GM21737 (cell line): ENCODE results near the gene BRD2.
A peak's percentile ranks its signal among the peaks of the same experiment; 100 is the strongest.
"Not testable (repeated sequence)": the region's sequence is repeated elsewhere in the genome, so short reads cannot be mapped to it uniquely, and the experiment has no call there.

Experiments used
- ATAC-seq: cut with Tn5 transposase; IDR thresholded peaks from one replicate; pipeline ENCODE4 v1.9.1; 2021; ENCODE audit warnings: mild to moderate bottlenecking, moderate library complexity; ENCODE audit not compliant: unreplicated experiment

Gene BRD2

DNA sequence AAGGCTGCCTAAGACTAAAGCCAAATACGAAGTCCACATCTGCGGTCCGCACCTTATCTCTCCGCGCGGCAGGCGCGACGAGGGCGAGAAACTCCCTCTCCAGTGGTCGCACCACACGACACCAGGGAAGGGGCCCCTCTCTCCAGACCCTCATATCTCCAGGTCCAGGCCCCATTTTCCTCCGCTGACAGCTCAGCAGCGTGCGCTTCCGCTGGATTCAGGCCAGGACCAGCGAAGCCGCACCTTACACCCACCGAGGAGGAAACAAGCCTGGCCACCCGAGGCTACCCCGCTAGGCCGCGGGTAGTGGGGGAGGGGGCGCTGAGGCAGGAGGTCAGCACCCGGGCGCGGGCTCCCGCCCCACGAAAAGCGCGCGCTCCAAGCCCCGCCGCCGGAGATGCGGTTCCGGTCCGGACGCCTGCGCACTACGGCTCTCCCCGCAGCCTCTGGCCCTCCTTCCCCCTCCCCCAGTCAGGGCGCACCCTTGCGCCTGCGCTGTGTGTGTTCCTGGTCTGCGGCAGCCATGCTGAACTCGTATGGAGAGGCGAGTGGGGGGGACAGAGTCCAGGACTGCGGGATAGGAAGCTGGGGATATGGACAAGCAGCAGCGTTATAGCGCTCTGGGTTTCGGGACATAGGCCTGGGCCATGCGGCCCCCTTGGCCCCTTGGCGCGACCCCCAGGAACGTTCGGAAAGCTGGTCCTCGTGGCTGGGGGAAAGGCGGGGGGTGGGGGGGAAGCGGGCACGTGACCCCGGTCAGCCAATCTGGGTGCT, at the start of gene BRD2:
Gene BRD2, plus strand, starts transcription at position 502 of the 774 bp plus-strand sequence. CDS start 4,305 bp downstream, outside the sequence.
- peak; percentile 37 for ATAC-seq

DNA sequence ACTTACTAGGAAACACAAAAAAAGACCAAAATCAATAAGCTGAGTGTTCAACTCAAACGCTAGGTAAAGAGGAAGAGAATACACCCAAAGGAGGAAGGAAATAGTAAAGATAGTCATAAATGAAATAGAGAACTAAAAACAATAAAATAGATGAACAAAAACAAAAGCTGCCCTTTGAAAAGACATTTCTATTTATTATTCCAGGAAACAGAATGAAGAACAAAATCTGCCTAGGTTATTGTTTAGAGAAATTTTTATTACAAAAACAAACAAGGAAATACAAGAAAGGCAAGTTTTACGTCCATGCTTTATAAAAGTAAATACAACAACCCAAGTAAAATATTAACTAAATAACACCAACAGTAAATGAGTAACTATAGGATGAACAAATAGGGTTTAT, 47.7 kb upstream of the BRD2 start:
- ATAC-seq, result no peak

DNA sequence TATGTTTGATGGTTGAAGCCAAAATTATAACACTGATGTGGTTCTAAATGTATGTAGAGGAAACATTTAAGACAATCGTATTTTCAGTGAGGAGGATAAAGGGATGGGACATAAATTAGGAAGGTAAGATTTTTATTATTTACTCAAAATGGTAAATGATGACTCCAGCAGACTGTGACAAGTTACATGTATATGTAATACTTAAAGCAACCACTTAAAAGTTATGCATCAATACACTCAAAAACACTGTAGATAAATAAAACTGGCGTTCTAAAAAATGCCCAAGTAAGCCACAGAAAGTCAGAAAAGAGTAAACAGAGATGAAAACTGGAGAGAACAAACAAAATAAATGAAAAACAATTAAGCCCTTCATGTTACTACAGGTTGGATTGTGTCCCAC, 46.3 kb upstream of the BRD2 start:
- no peak for ATAC-seq

DNA sequence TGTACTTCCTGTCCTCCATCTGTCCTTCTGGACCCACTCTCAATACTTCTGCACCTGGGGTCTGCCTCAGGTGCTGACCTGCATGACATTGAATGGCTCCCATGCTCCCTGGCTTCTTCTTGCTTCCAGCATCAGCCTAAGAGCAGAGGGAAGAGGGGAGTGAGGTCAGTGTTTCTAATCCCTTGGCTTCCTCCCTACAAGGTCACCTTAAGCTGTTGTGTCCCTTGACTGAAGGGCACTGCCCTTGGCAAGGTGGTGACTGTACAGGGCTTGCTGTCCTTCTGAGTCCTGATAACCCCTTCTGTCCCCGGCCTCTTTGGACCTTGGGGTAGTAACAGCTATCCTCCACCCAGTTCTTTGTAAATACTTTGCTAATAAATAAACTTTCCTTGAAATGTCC, 37.2 kb upstream of the BRD2 start:
- no peak for ATAC-seq

DNA sequence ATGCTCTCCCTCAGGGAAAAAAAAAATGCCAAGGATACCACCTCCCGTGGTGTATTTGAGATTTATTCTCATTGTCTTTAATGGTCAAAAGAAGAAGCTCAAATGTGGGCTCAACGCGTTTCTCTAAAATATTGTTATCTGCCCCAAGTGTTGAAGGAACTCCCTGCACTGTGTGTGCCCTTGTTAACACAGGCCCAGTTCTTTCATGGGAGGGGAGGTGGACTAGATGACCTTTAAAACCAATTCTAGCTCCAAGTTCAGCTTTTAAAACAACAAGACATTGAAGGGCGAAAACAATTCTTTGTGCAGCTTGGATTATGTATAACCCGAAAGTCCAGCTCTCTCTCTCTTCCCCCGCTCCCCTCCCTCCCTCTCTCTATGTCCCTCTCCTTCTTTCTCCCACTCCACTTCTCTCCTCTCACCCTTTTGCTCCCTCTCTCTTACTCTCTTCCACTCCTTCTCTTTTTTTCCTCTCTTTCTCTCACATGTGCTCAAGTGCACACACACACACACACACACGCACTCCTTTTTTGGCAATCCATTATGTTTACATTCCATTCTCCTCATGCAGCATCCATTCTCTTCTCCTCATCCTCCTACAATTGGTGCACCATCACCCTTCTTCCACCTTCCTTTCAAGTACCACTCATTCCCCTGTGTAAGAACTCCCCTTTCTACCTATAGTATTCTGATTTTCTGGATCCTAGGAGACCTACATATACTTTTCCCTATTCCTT, 36.1 kb upstream of the BRD2 start:
- no peak for ATAC-seq

DNA sequence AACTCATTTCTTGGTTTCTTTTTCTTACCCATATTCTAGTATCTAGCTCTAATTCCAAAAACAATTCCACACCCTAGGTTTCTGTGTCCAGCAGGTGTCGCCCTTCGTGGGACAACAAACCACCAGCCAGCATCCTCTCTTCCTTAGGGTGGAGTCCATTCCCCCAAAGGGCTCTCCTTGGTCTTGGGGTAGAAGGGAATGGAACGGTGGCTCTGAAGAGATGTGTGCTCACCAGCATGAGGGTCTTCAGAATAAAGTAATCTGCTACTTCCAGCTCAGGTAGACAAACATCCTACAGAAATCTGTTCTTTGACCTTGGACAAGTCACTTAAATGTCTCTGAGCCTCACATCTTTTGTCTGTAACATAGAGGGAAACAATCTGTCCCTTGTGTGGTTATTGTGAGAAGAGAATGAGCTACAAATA, 34.7 kb upstream of the BRD2 start:
- no peak for ATAC-seq

DNA sequence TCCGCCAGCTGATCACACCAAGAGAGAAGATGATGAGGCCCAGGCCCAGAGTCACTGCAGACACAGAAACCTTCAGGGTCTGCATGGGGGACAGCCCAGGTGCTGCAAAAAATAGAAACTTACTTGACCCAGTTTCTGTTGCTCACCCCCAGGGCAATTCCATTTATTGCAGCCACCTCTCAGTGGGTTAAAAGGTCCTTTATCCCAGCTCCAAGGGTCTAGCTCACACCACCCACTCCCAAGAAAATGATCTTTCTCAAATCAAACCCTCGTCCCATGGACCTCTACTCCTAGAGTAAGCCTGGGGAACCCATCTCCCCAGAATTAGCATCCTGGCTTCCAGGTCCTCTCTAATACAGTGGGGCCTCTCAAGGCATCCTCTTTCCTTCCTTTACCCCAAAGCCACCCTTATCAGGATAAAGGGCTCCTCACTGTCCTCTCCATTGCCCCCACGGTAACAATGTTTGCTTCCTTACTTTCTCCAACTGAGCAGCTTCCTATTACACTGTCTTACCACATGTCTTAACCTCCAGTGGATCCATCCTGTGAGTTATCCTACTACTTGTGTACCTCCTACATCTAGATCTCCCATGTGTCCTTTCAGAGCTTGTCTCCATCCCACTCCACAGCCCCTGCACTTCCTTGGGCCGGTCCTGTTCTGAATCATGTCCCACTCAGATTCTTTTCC, 32.7 kb upstream of the BRD2 start:
- ATAC-seq, result no peak

DNA sequence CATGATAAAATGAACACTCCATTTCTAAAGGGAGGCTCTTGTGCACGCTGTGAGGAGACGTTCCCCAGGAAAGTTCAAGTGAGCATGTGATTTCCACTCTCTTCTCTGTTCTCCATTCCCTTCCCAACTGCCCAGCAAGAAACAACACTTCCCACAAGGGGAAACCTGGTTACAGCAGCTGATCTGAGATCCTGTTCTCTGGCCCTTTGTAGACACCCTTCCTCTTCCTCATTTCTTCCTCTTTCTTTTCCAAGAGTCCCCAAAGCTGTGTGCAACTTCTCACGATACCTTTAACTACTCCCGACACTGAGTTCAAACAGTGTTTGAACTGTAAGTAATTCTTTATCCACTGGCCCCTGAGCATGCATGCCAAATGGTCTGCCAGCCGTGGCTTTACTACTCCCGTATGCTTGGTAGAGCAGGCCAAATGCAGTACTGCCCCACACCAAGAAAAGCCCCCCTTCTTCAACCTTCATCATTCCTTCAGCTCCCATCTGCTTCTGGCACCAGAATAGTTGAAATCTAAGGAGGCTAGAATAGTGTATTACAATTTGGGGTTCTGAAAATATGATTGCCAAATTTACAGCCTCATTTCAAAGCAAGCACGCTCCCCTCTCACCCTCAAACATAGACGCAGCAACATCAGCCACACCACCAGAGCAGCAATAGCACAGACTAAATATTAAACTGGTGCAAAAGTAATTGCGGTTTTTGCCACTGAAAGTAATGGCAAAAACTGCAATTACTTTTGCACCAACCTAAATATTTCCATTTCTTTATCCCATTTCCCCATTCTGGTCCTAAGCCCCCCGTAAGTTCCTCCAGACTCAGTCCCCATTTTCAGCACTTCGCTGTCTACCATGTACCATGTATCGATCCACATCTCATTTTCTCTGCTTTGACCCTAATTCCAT, 31.9 kb upstream of the BRD2 start:
- no peak for ATAC-seq

DNA sequence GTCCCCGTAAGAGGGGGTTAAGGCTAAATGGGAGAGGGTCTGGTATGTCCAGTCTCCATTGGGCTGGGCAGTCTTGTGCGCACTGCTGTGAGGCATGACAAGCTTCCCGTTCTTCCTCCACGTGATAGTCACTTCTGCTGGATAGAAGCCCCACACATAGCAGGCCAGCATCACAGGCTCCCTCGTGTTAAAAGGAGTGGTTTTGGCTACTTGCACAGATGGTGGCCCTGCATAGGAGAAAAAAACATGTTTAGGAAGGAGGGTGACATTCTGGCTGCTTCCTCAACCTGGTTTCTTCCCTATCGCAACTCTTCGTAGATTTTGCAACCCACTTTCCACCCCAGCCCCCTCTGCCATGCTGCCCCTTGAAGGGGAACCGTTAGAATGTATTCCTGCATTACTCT, 31.2 kb upstream of the BRD2 start:
- ATAC-seq, result no peak

DNA sequence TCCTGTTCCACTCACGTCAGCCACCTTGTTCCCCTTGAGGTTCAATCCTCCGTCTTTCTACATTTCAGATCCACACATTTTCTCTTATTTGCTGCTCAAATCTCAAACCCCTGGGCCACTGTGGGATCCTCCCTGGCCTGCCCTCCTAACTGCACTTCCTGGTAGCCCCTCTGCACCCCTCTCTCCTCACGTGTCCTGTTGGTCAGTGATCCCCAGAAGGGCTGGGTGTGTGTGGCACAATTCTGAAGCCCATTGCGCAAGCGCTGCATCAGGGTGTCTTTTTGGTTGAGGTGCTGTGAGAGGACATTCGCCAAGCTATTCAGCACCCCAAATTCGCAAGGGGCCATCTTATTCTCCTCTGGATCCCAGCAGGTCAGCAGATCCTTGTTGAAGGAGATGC, 29.9 kb upstream of the BRD2 start:
- ATAC-seq, result no peak

DNA sequence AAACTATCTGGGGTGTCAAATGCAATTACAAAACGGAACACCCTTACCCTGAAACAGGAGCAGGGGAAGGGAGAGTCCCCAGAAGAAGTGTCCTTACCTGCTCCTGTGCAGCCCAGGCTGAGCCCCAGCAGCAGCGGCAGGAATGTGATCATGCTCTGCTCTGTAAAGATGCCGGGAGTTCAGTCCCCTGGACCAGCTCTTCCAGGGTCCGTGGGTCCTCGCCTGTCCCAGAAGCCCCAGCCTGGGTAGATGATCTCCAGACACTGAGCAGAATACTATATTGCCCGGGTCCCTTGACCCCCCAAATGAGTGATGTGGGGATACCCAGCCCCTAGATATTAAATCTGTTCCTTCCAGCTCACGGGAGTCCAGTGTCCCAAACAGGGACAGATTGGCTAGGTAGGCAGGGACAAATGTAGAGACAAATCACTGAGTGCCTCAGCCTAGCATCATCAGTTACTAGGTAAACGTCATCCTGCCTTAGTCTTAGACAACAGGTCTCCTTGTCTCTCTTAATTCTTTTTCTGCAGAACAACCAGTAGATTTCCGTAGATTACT, 27.7 kb upstream of the BRD2 start, which contains the start of gene HLA-DMB:
Gene HLA-DMB, minus strand, starts transcription at position 373 of the 558 bp plus-strand sequence. Its CDS starts 221 bp downstream, at position 152.
- peak; percentile 44 for ATAC-seq

DNA sequence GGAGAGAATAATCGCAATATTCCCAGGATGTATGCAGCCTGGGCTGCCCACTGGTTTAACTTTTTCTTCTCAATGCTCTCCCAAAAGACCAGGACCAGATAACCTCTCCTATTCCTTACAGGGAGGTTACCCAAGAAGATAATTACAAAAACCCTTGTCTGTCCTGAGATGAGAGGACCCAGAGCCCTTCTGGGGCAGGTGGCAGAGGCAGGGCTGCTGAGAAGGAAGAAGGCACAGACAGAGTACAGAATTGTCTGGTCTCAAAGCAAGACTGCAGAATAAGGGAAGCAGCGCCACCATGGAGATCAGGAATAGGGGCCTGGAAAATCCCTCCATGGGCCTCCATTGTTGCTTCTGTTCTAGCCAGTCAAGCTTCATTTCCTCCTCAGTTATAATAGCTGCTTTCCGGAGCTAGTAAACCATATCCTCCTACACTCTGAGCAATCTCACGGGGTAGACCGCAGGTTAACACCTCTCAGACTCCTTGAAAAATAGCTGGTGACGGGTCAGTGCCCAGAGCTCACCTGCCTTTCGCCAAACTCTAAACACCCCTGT, 27.1 kb upstream of the BRD2 start:
- ATAC-seq, result peak; percentile 45

DNA sequence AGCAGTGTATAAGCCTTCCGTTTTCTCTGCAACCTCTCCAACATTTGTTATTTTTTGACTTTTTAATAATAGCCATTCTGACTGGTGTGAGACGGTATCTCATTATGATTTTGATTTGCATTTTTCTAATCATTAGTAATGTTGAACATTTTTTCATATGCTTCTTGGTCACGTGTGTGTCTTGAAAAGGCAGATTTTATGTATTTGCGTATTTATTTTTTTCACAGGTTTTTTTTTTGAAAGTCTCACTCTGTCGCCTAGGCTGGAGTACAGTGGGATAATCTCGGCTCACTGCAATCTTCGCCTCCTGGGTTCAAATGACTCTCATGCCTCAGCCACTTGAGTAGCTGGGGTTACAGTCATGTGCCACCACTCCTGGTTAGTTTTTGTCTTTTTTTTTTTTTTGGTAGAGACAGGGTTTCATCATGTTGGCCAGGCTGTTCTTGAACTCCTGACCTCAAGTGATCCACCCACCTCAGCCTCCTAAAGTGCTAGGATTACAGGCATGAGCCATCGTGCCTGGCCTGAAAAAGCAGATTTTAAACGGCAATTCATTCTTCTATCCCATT, 25.8 kb upstream of the BRD2 start:
- not testable (repeated sequence) for ATAC-seq

DNA sequence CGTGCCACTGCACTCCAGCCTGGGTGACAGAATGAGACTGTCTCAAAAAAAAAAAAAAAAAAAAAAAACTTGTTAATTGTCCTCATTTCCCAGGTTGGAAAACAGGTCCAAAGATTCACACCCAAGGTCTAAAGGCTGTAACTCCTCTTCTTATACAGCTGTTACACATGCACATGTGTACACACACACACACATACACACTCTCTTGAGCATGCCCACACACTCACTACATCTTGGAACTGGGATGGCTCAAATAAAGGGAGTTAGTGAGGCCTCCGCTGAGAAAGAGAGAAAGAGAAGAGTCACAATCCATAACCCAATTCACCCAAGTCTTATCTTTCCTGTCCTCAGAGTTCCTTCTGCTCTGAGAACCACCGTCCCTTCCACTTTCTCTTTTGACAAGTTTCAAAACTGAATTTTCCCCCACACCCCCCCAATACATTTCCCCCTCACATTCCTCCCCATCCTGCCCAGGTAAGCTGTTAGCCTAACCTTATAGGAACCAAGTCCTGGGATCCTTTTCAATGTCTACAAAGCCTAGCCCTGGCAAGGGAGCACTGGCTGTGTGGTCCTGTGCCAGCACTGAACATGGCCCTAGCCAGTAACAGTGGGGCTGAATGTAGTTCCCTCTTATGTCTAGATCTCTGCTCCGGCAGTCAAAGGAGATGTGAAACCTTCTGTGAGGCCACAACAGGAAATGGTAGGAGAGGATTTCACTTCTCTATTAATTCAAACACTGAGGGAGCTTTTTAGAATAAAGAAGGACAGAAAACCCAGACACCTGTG, 24.3 kb upstream of the BRD2 start:
- ATAC-seq, result peak; percentile 43

DNA sequence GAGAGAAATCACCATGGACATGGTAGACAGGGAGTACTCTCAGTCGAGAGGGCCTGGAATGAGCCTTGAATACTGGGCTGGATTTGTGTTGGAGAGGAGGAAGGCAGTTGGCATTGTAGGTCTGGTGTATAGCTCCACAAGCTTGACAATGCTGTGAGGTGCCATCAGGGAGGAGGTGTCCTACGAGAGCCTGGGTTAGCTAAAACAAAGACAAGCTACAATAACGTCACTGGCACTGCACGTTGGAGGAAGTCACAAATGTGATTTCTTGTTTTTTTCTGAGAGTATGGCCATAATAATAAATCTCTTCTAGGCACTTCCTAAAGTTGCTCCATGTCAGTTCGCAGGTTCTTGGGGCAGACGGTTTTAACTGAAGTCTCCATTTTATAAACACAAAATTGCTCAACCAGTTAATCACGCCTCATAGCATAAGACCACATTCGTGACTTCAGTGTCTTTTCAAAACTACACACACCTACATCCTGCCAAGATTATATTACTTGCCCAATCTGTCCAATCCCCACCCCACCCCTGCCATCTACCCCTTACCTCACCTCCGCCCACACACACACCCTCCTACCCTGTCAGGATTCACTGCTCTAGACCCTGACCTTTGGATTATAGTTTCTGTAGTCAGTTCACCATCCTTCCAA, 23.2 kb upstream of the BRD2 start:
- no peak for ATAC-seq

DNA sequence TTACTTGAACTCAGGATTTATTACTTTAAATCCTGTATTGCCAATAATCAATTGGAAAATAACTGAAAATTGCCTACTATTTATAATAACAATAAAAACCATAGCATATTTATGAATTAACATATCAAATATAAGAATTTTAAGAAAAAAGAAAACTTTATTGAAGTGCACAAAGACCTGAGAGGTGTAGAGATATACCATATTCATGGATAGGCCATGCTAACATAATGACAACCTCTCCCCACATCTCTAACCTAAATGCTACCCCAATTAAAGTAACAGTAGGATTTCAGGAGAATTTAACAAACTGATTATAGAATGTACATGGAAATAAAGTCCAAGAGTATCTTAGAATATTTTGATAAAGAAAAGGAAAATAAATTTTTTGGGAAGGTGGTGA, 22.4 kb upstream of the BRD2 start:
- no peak for ATAC-seq

DNA sequence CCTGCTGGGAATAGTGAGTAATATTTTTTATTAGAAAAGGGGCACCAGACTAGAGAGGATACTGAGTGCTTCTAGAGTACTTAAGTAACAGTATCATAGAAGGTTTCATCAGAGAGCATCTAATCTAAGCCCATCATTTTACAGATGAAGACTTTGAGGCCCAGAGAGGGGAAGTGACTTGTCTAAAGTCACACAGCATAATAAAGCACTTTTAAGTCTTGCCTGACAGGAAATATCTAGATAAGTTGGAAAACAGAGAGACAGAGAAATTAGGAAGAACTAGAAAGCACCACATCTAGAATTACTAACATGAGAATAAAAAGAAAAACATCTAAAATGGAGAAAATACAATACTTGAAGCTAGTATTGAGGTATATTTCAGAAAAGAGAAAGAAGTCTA, 21.5 kb upstream of the BRD2 start:
- ATAC-seq, result no peak
